ENCODE measurements around the gene EFEMP2.

GRCh38 chr11:65863889-65864705, 8.5 kb downstream of the EFEMP2 start:
- TF ChIP-seq EZH2 (IDR thresholded peaks at IDR 0.05; ENCODE audit: low read depth, unreplicated experiment) (no peak), CTCF (conservative IDR thresholded peaks at IDR 0.05; ENCODE audit: low read depth in 2 of 2) (no peak), POLR2AphosphoS5 (IDR thresholded peaks at IDR 0.05; ENCODE audit: low read depth) (no peak)

Measured in GM23338 (cell line).